Breast epithelium (tissue), 4 donors: Measurements from ENCODE around the gene CPEB3. TPM values are rescaled to one million over a fixed set of nuclear protein-coding genes. Genes with fewer than 3 reads are reported as not detected.
"Not testable (repeated sequence)": the region's sequence is repeated elsewhere in the genome, so short reads cannot be mapped to it uniquely, and the experiment has no call there.

ENCODE experiments used
- DNase-seq, 2 donors: peaks; one replicate each; pipeline ENCODE4 v3.0.0-alpha.2; 2019; ENCODE audit warnings: low spot score in 2 of 2
- H3K27ac ChIP-seq, 2 donors: fragments of 200-600 bp; sonication (generic) in 1 of 2; one replicate each; pipeline ENCODE4 v1.5.1; 2016 to 2019; ENCODE audit warnings: mild to moderate bottlenecking in 1 of 2
- H3K27me3 ChIP-seq, 2 donors: fragments of 200-600 bp; sonication (generic) in 1 of 2; one replicate each; pipeline versions ENCODE4 v1.5.1 to v1.6.0; 2017 to 2019; ENCODE audit warnings: control low read depth in 1 of 2, mild to moderate bottlenecking in 1 of 2
- H3K36me3 ChIP-seq: fragments of 200-600 bp; one replicate; pipeline ENCODE4 v1.5.1; 2019
- H3K4me1 ChIP-seq, 2 donors: fragments of 200-600 bp; sonication (generic); one replicate each; pipeline ENCODE4 v1.5.1; 2016 to 2019; ENCODE audit warnings: control low read depth in 1 of 2
- H3K4me3 ChIP-seq, 3 donors: fragments of 200-600 bp; sonication (generic); 1 replicate in 2 of 3; 2 replicates in 1 of 3; pipeline ENCODE4 v1.5.1; 2016 to 2019; ENCODE audit warnings: mild to moderate bottlenecking in 3 of 3, moderate library complexity in 2 of 3
- H3K9me3 ChIP-seq, 2 donors: fragments of 200-600 bp; sonication (generic) in 1 of 2; one replicate each; pipeline ENCODE4 v1.5.1; 2016 to 2019; ENCODE audit warnings: control low read depth in 1 of 2
- POLR2A ChIP-seq: fragments of 450-650 bp; IDR thresholded peaks from one replicate; pipeline ENCODE4 v1.6.1; 2016; ENCODE audit warnings: antibody characterized with exemption, mild to moderate bottlenecking, moderate library complexity
- POLR2AphosphoS5 ChIP-seq, 3 donors: sonication (generic); formaldehyde crosslinking; IDR thresholded peaks; one replicate each; pipeline ENCODE4 v1.6.1; 2017; ENCODE audit warnings: antibody characterized with exemption in 3 of 3
- intact Hi-C: fragments of 100-400 bp; cut with DNase I; formaldehyde crosslinking; loops from one replicate; pipeline ENCODE4 v1.15.1; 2023; ENCODE audit warnings: low total_unique reads
- total RNA-seq, 3 donors: library from RNA; depleted of rRNA; stranded (reverse); fragments of >200 nt; gene quantifications; one replicate each; pipeline ENCODE4 v1.1.0, GENCODE V29; 2016
- TF ChIP-seq, protein P1 (sequence below), 3 donors: fragments of 450-650 bp; IDR thresholded peaks; one replicate each; pipeline ENCODE4 v1.5.1; 2016 to 2017; ENCODE audit warnings: antibody characterized with exemption in 3 of 3, mild to moderate bottlenecking in 3 of 3, moderate library complexity in 3 of 3

CPEB3 gene
- total RNA-seq, 3 donors from 2014 or later = 3.8 to 12.1 (median 5.2) TPM

DNA sequence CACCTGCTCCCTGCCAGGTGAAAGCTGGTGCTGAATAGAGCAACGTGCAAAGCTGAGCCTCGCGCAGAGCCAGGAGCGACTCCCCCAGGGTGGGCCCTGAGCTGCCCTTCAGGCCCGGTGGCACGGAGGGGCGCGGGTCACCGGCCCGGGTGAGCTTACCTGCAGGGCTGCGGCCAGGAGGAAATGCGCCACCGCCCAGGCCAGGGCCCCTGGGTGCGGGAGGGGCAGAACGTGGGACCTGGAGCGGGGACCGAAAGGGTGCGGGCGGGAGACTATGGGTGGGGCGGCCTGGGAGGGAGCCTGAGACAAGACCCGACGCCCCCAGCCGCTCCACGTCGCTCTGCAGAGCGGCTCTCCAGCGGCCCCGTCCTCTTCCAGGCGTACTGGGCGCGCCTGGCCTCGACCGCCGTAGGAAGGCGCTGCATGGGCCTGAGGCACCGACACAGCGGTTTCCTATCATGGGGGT, 245.2 kb downstream of the CPEB3 start:
- Histone ChIP-seq H3K4me3 (no peak overlapping the region), H3K27ac (no peak overlapping the region), H3K4me1 (no peaks in the 10 kb centered on the region), H3K27me3 (no peaks in the 10 kb centered on the region), H3K36me3 (no peaks in the 10 kb centered on the region), H3K9me3 (no peaks in the 10 kb centered on the region)
- no peak for DNase-seq
- intact Hi-C loops = no loop called here
- TF ChIP-seq, protein P1, sequence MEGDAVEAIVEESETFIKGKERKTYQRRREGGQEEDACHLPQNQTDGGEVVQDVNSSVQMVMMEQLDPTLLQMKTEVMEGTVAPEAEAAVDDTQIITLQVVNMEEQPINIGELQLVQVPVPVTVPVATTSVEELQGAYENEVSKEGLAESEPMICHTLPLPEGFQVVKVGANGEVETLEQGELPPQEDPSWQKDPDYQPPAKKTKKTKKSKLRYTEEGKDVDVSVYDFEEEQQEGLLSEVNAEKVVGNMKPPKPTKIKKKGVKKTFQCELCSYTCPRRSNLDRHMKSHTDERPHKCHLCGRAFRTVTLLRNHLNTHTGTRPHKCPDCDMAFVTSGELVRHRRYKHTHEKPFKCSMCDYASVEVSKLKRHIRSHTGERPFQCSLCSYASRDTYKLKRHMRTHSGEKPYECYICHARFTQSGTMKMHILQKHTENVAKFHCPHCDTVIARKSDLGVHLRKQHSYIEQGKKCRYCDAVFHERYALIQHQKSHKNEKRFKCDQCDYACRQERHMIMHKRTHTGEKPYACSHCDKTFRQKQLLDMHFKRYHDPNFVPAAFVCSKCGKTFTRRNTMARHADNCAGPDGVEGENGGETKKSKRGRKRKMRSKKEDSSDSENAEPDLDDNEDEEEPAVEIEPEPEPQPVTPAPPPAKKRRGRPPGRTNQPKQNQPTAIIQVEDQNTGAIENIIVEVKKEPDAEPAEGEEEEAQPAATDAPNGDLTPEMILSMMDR (IDR thresholded peaks at IDR 0.05) = no peak
- TF ChIP-seq POLR2AphosphoS5 (IDR thresholded peaks at IDR 0.05) (no peak), POLR2A (no peak)

DNA sequence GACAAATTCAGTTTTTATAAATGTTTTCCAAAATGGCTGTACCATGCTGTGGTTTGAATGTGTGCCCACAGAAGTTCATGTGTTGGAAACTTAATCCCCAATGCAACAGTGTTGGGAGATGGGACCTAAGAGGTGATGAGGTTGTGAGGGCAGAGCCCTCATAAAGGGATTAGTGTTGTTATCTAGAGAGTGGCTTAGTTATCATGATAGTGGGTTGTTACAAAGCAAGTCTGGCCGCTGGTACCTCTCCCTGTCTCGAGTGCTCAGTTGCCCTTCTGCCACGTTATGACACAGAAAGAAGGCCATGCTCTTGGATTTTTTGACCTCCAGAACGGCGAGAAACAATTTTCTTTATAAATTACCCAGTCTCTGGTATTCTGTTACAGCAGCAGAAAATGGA, 248.3 kb downstream of the CPEB3 start:
- Histone ChIP-seq H3K4me3 (no peak overlapping the region), H3K36me3 (no peaks in the 10 kb centered on the region), H3K4me1 (no peaks in the 10 kb centered on the region), H3K27ac (no peak overlapping the region), H3K9me3 (no peaks in the 10 kb centered on the region), H3K27me3 (no peaks in the 10 kb centered on the region)
- intact Hi-C loops = no loop called here
- DNase-seq = no peak
- TF ChIP-seq POLR2A = no peak
- TF ChIP-seq POLR2AphosphoS5 (IDR thresholded peaks at IDR 0.05) = no peak
- TF ChIP-seq, protein P1 (IDR thresholded peaks at IDR 0.05) = no peak

DNA sequence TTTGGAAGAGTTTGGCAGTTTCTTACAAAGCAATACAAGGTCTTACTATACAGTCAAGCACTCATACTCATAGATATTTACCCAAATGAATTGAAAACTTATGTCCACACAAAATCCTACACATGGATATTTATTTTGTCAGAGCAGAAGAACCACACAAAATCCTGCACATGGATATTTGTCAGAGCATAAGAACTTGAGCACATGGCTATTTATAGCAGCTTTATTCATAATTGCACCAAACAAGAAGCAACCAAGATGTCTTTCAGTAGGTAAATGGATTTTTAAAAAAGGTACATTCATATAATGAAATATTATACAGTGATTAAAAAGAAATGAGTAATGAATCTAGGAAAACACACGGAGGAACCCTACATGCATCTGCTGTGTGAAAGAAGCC, 251.9 kb downstream of the CPEB3 start:
- no peak for DNase-seq
- no peaks in the 10 kb centered on the region for H3K27me3 ChIP-seq
- intact Hi-C loops = no loop called here

DNA sequence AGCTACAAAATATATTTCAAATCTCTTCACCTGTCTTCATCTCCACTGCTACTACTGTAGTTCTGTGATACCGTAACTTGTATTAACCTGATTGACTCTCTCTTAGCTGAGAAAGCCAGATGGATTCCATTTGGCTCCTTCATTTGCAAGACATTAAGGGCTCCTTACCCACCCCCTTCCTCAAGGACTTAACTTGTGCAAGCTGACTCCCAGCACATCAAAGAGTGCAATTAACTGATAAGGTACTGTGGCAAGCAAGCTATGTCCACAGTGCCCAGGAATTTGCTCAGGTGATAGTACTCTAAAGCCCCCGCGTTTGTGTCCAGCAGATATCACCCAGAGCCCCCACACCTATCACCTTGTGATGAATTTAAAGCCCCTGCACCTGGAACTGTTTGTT, 257.8 kb downstream of the CPEB3 start:
- H3K9me3 ChIP-seq, H3K27me3 ChIP-seq, DNase-seq, H3K4me3 ChIP-seq, H3K36me3 ChIP-seq, H3K4me1 ChIP-seq, H3K27ac ChIP-seq, intact Hi-C loops: not testable (repeated sequence)

More for the DNA sequence above, 251.9 kb downstream of the CPEB3 start:
- Histone ChIP-seq H3K36me3 (no peaks in the 10 kb centered on the region), H3K27ac (no peak overlapping the region), H3K4me3 (no peak overlapping the region), H3K9me3 (no peaks in the 10 kb centered on the region), H3K4me1 (no peaks in the 10 kb centered on the region)
- TF ChIP-seq, protein P1 (IDR thresholded peaks at IDR 0.05) = no peak
- TF ChIP-seq POLR2AphosphoS5 (IDR thresholded peaks at IDR 0.05) = no peak
- TF ChIP-seq POLR2A = no peak

DNA sequence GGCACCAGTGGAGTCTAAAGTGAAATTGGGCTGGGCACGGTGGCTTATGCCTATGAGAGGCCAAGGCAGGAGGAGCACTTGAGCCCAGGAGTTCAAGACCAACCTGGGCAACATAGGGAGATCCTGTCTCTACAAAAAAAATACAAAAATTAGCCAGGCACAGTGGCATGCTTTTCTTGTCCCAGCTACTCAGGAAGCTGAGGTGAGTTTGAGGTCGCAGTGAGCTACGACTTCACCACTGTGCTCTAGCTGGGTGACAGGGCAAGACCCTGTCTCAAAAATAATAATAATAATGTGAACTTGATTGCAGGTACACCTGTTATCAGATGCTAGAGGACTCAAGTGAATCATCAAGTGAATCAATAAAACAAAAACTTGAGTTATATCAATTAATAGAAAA, 259.3 kb downstream of the CPEB3 start:
- DNase-seq = no peak
- no peaks in the 10 kb centered on the region for H3K27me3 ChIP-seq
- H3K9me3 ChIP-seq = no peaks in the 10 kb centered on the region
- intact Hi-C loops = no loop called here
- TF ChIP-seq, protein P1 (IDR thresholded peaks at IDR 0.05) = no peak
- no peak for TF ChIP-seq POLR2AphosphoS5 (IDR thresholded peaks at IDR 0.05)
- no peaks in the 10 kb centered on the region for H3K4me1 ChIP-seq
- no peak overlapping the region for H3K4me3 ChIP-seq
- no peaks in the 10 kb centered on the region for H3K36me3 ChIP-seq
- no peak overlapping the region for H3K27ac ChIP-seq

DNA sequence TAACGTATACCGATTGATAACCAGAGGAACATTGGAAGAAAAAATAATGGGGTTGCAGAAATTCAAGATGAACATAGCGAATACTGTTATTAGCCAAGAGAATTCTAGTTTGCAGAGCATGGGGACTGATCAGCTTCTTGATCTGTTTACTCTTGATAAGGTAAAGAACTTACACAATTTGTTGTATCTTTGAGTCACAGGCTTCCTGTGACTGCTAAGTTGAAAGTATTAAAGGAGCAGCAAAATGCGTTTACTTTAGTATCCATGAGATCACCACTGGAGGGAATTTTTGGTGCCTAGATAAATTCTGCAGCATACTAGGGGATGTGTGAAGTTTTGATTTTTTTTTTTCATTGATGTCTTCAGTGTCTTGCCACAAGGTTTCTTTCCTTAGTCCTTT, 263.7 kb downstream of the CPEB3 start:
- H3K36me3 ChIP-seq = no peaks in the 10 kb centered on the region
- intact Hi-C loops = loop anchor here (5.0 kb wide), 1 partner anchor 1285 kb away; no protein-coding TSS in a partner anchor
- no peaks in the 10 kb centered on the region for H3K9me3 ChIP-seq
- DNase-seq = no peak
- H3K4me3 ChIP-seq = no peak overlapping the region
- no peaks in the 10 kb centered on the region for H3K4me1 ChIP-seq
- no peaks in the 10 kb centered on the region for H3K27me3 ChIP-seq
- no peak overlapping the region for H3K27ac ChIP-seq
- TF ChIP-seq, protein P1 (IDR thresholded peaks at IDR 0.05) = no peak
- no peak for TF ChIP-seq POLR2AphosphoS5 (IDR thresholded peaks at IDR 0.05)
- TF ChIP-seq POLR2A = no peak

DNA sequence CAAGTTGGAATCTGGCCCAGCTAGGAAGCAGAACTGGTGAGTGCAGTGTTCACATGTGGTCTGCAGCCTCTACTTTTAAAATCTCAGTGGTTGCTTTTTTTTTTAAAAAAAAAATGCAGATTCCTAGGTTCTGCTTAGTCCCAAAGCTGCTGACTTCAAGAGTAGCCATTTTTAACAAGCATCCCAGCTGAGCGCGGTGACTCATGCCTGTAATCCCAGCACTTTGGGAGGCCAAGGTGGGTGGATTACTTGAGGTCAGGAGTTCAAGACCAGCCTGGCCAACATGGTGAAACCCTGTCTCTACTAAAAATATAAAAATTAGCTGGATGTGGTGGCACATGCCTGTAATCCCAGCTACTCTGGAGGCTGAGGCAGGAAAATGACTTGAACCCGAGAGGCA, 265.5 kb downstream of the CPEB3 start:
- H3K27ac ChIP-seq, H3K4me3 ChIP-seq, H3K27me3 ChIP-seq, H3K4me1 ChIP-seq, DNase-seq, H3K36me3 ChIP-seq, H3K9me3 ChIP-seq: not testable (repeated sequence)
- intact Hi-C loops = loop anchor here (5.0 kb wide), 1 partner anchor 1287 kb away; no protein-coding TSS in a partner anchor
